ENCODE data around the gene TYRP1. TPM values are rescaled to one million over a fixed set of nuclear protein-coding genes. Genes with fewer than 3 reads are reported as not detected.
"Not testable (repeated sequence)": the region's sequence is repeated elsewhere in the genome, so short reads cannot be mapped to it uniquely, and the experiment has no call there.

TYRP1 gene
- total RNA-seq (2014; rRNA removed; shearing (Covaris generic); ENCODE audit: low replicate concordance), result not detected in 2 replicates

- DNase-seq (ENCODE audit: low read depth), result no peak
- in situ Hi-C loops (cut with HindIII; ENCODE audit: low pct_unique_long_range_greater_than_20kb, low sequenced_read_pairs), result no loop called here
Observed at GRCh38 chr9:12693141-12693540, at the start of gene TYRP1. Gene TYRP1, plus strand, starts transcription at chr9:12693385. Its CDS starts 612 bp downstream, at chr9:12693997.

GRCh38 chr9:12643686-12644085, 49.5 kb upstream of the TYRP1 start:
- in situ Hi-C loops (cut with HindIII; ENCODE audit: low pct_unique_long_range_greater_than_20kb, low sequenced_read_pairs), result no loop called here
- no peak for DNase-seq (ENCODE audit: low read depth)

- no peak for DNase-seq (ENCODE audit: low read depth)
- in situ Hi-C loops (cut with HindIII; ENCODE audit: low pct_unique_long_range_greater_than_20kb, low sequenced_read_pairs), result no loop called here
Observed at GRCh38 chr9:12648925-12649324, 44.3 kb upstream of the TYRP1 start.

- in situ Hi-C loops (cut with HindIII; ENCODE audit: low pct_unique_long_range_greater_than_20kb, low sequenced_read_pairs), result no loop called here
- DNase-seq (ENCODE audit: low read depth), result no peak
Observed at GRCh38 chr9:12651125-12651524, 42.1 kb upstream of the TYRP1 start.

- no peak for DNase-seq (ENCODE audit: low read depth)
- in situ Hi-C loops (cut with HindIII; ENCODE audit: low pct_unique_long_range_greater_than_20kb, low sequenced_read_pairs), result no loop called here
Observed at GRCh38 chr9:12652973-12653372, 40.2 kb upstream of the TYRP1 start.

- DNase-seq (ENCODE audit: low read depth), result no peak
- in situ Hi-C loops (cut with HindIII; ENCODE audit: low pct_unique_long_range_greater_than_20kb, low sequenced_read_pairs), result no loop called here
Observed at GRCh38 chr9:12656803-12657202, 36.4 kb upstream of the TYRP1 start.

- no peak for DNase-seq (ENCODE audit: low read depth)
- in situ Hi-C loops (cut with HindIII; ENCODE audit: low pct_unique_long_range_greater_than_20kb, low sequenced_read_pairs), result no loop called here
Observed at GRCh38 chr9:12657233-12657632, 36.0 kb upstream of the TYRP1 start.

- in situ Hi-C loops (cut with HindIII; ENCODE audit: low pct_unique_long_range_greater_than_20kb, low sequenced_read_pairs), result no loop called here
- DNase-seq (ENCODE audit: low read depth), result no peak
Observed at GRCh38 chr9:12657998-12658397, 35.2 kb upstream of the TYRP1 start.

- no peak for DNase-seq (ENCODE audit: low read depth)
- in situ Hi-C loops (cut with HindIII; ENCODE audit: low pct_unique_long_range_greater_than_20kb, low sequenced_read_pairs), result no loop called here
Observed at GRCh38 chr9:12658531-12659209, 34.5 kb upstream of the TYRP1 start.

- in situ Hi-C loops (cut with HindIII; ENCODE audit: low pct_unique_long_range_greater_than_20kb, low sequenced_read_pairs), result no loop called here
Observed at GRCh38 chr9:12659220-12659619, 34.0 kb upstream of the TYRP1 start.

GRCh38 chr9:12666813-12667212, 26.4 kb upstream of the TYRP1 start:
- no peak for DNase-seq (ENCODE audit: low read depth)
- in situ Hi-C loops (cut with HindIII; ENCODE audit: low pct_unique_long_range_greater_than_20kb, low sequenced_read_pairs), result no loop called here

More at GRCh38 chr9:12659220-12659619, 34.0 kb upstream of the TYRP1 start:
- DNase-seq (ENCODE audit: low read depth), result no peak

- in situ Hi-C loops (cut with HindIII; ENCODE audit: low pct_unique_long_range_greater_than_20kb, low sequenced_read_pairs), result no loop called here
- DNase-seq (ENCODE audit: low read depth), result no peak
Observed at GRCh38 chr9:12667892-12668291, 25.3 kb upstream of the TYRP1 start.

GRCh38 chr9:12670006-12670405, 23.2 kb upstream of the TYRP1 start:
- in situ Hi-C loops (cut with HindIII; ENCODE audit: low pct_unique_long_range_greater_than_20kb, low sequenced_read_pairs), result no loop called here
- no peak for DNase-seq (ENCODE audit: low read depth)

- in situ Hi-C loops (cut with HindIII; ENCODE audit: low pct_unique_long_range_greater_than_20kb, low sequenced_read_pairs), result no loop called here
Observed at GRCh38 chr9:12674961-12675360, 18.2 kb upstream of the TYRP1 start.

GRCh38 chr9:12677462-12678126, 15.6 kb upstream of the TYRP1 start:
- DNase-seq (ENCODE audit: low read depth); in situ Hi-C loops (cut with HindIII; ENCODE audit: low pct_unique_long_range_greater_than_20kb, low sequenced_read_pairs): not testable (repeated sequence)

More at GRCh38 chr9:12674961-12675360, 18.2 kb upstream of the TYRP1 start:
- DNase-seq (ENCODE audit: low read depth), result no peak

- in situ Hi-C loops (cut with HindIII; ENCODE audit: low pct_unique_long_range_greater_than_20kb, low sequenced_read_pairs), result no loop called here
- peak; percentile 30 for DNase-seq (ENCODE audit: low read depth)
Observed at GRCh38 chr9:12680341-12680740, 12.8 kb upstream of the TYRP1 start.

- DNase-seq (ENCODE audit: low read depth), result no peak
- in situ Hi-C loops (cut with HindIII; ENCODE audit: low pct_unique_long_range_greater_than_20kb, low sequenced_read_pairs), result no loop called here
Observed at GRCh38 chr9:12680757-12681156, 12.4 kb upstream of the TYRP1 start.

- in situ Hi-C loops (cut with HindIII; ENCODE audit: low pct_unique_long_range_greater_than_20kb, low sequenced_read_pairs), result no loop called here
- peak; percentile 11 for DNase-seq (ENCODE audit: low read depth)
Observed at GRCh38 chr9:12681620-12682019, 11.6 kb upstream of the TYRP1 start.

GRCh38 chr9:12684974-12685373, 8.2 kb upstream of the TYRP1 start:
- DNase-seq (ENCODE audit: low read depth), result no peak
- in situ Hi-C loops (cut with HindIII; ENCODE audit: low pct_unique_long_range_greater_than_20kb, low sequenced_read_pairs), result no loop called here

- no peak for DNase-seq (ENCODE audit: low read depth)
- in situ Hi-C loops (cut with HindIII; ENCODE audit: low pct_unique_long_range_greater_than_20kb, low sequenced_read_pairs), result no loop called here
Observed at GRCh38 chr9:12689233-12689632, 4.0 kb upstream of the TYRP1 start.

Data from Caki2 (cell line).